ENCODE results near the gene RPL10A.

The RPL10A gene

GRCh38 chr6:35508542-35508941 is 40.3 kb downstream of the RPL10A start (continued):
- no peak for TF ChIP-seq GLIS3 (CRISPR knock-in tag; IDR thresholded peaks at IDR 0.05)
- TF ChIP-seq RARB (CRISPR knock-in tag; IDR thresholded peaks at IDR 0.05), result no peak
- TF ChIP-seq CSDC2 (CRISPR knock-in tag; IDR thresholded peaks at IDR 0.05), result no peak
- no peak for TF ChIP-seq PPARA (CRISPR knock-in tag; IDR thresholded peaks at IDR 0.05; ENCODE audit: borderline replicate concordance)

- no peak for ATAC-seq
- TF ChIP-seq GLIS3 (CRISPR knock-in tag; IDR thresholded peaks at IDR 0.05) (no peak), TOX (CRISPR knock-in tag; IDR thresholded peaks at IDR 0.05; ENCODE audit: borderline replicate concordance) (no peak), SNAI2 (CRISPR knock-in tag; IDR thresholded peaks at IDR 0.05) (no peak), RARB (CRISPR knock-in tag; IDR thresholded peaks at IDR 0.05) (no peak), BACH2 (CRISPR knock-in tag; IDR thresholded peaks at IDR 0.05; ENCODE audit: borderline replicate concordance) (no peak), OSR1 (CRISPR knock-in tag; IDR thresholded peaks at IDR 0.05) (no peak), POU6F1 (CRISPR knock-in tag; IDR thresholded peaks at IDR 0.05; ENCODE audit: borderline replicate concordance, low read depth) (no peak), PATZ1 (CRISPR knock-in tag; IDR thresholded peaks at IDR 0.05; ENCODE audit: borderline replicate concordance) (no peak), ZFP30 (CRISPR knock-in tag; IDR thresholded peaks at IDR 0.05) (no peak), ZC3H10 (CRISPR knock-in tag; IDR thresholded peaks at IDR 0.05) (no peak), CSDC2 (CRISPR knock-in tag; IDR thresholded peaks at IDR 0.05) (no peak), ZNF70 (CRISPR knock-in tag; IDR thresholded peaks at IDR 0.05) (no peak), ZFP3 (CRISPR knock-in tag; IDR thresholded peaks at IDR 0.05) (no peak), CREB5 (CRISPR knock-in tag; IDR thresholded peaks at IDR 0.05; ENCODE audit: low read depth) (no peak)
- TF ChIP-seq, protein P1, sequence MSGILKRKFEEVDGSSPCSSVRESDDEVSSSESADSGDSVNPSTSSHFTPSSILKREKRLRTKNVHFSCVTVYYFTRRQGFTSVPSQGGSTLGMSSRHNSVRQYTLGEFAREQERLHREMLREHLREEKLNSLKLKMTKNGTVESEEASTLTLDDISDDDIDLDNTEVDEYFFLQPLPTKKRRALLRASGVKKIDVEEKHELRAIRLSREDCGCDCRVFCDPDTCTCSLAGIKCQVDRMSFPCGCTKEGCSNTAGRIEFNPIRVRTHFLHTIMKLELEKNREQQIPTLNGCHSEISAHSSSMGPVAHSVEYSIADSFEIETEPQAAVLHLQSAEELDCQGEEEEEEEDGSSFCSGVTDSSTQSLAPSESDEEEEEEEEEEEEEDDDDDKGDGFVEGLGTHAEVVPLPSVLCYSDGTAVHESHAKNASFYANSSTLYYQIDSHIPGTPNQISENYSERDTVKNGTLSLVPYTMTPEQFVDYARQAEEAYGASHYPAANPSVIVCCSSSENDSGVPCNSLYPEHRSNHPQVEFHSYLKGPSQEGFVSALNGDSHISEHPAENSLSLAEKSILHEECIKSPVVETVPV (CRISPR knock-in tag; IDR thresholded peaks at IDR 0.05), result no peak
- TF ChIP-seq, protein P2, sequence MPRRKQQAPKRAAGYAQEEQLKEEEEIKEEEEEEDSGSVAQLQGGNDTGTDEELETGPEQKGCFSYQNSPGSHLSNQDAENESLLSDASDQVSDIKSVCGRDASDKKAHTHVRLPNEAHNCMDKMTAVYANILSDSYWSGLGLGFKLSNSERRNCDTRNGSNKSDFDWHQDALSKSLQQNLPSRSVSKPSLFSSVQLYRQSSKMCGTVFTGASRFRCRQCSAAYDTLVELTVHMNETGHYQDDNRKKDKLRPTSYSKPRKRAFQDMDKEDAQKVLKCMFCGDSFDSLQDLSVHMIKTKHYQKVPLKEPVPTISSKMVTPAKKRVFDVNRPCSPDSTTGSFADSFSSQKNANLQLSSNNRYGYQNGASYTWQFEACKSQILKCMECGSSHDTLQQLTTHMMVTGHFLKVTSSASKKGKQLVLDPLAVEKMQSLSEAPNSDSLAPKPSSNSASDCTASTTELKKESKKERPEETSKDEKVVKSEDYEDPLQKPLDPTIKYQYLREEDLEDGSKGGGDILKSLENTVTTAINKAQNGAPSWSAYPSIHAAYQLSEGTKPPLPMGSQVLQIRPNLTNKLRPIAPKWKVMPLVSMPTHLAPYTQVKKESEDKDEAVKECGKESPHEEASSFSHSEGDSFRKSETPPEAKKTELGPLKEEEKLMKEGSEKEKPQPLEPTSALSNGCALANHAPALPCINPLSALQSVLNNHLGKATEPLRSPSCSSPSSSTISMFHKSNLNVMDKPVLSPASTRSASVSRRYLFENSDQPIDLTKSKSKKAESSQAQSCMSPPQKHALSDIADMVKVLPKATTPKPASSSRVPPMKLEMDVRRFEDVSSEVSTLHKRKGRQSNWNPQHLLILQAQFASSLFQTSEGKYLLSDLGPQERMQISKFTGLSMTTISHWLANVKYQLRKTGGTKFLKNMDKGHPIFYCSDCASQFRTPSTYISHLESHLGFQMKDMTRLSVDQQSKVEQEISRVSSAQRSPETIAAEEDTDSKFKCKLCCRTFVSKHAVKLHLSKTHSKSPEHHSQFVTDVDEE (CRISPR knock-in tag; IDR thresholded peaks at IDR 0.05), result no peak
These were observed 42.8 kb downstream of the RPL10A start for GRCh38 chr6:35510916-35511561.

DNA sequence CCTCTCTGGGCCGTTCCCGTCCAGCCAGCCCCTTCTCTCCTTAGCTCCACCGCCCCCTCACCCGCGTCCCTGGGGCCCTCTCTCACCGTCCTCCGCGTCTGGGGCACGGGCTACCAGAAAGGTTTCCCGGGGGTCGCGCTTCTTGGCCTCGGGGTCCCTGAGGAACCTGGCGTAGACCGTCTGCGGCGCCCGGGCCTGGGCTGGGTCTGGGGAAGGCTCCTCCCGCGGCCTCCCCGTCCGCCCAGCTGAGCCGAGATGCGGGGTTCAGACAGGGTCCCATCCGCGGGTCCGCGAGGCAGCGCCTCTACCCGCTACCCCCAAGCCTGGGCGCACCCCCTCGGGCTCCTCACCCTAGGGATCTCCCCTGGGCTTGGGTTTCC is 43.4 kb downstream of the RPL10A start:
- no peak for ATAC-seq
- no peak for TF ChIP-seq TCF4 (CRISPR knock-in tag; IDR thresholded peaks at IDR 0.05; ENCODE audit: borderline replicate concordance)
- no peak for TF ChIP-seq OSR1 (CRISPR knock-in tag; IDR thresholded peaks at IDR 0.05)
- no peak for TF ChIP-seq CREB5 (CRISPR knock-in tag; IDR thresholded peaks at IDR 0.05; ENCODE audit: low read depth)
- TF ChIP-seq, protein P1 (CRISPR knock-in tag; IDR thresholded peaks at IDR 0.05), result no peak
- no peak for TF ChIP-seq GLIS3 (CRISPR knock-in tag; IDR thresholded peaks at IDR 0.05)
- TF ChIP-seq CSDC2 (CRISPR knock-in tag; IDR thresholded peaks at IDR 0.05), result no peak
- no peak for TF ChIP-seq ZNF565 (CRISPR knock-in tag; conservative IDR thresholded peaks at IDR 0.05; ENCODE audit: low read depth)
- no peak for TF ChIP-seq PPARA (CRISPR knock-in tag; IDR thresholded peaks at IDR 0.05; ENCODE audit: borderline replicate concordance)
- no peak for TF ChIP-seq ZFP30 (CRISPR knock-in tag; IDR thresholded peaks at IDR 0.05)
- no peak for TF ChIP-seq ZNF8 (CRISPR knock-in tag; IDR thresholded peaks at IDR 0.05)
- TF ChIP-seq ZC3H10 (CRISPR knock-in tag; IDR thresholded peaks at IDR 0.05), result no peak
- TF ChIP-seq PATZ1 (CRISPR knock-in tag; IDR thresholded peaks at IDR 0.05; ENCODE audit: borderline replicate concordance), result no peak
- no peak for TF ChIP-seq TOX (CRISPR knock-in tag; IDR thresholded peaks at IDR 0.05; ENCODE audit: borderline replicate concordance)
- TF ChIP-seq SNAI2 (CRISPR knock-in tag; IDR thresholded peaks at IDR 0.05), result no peak

Measured in SK-N-SH treated with all-trans-retinoic acid at 6 μM for 48 hours (cell line).